ENCODE results near the gene ROBO4.

Gene ROBO4

GRCh38 chr11:124919898-124920297, 22.2 kb upstream of the ROBO4 start:
- no peaks in the 10 kb centered on the region for H3K9me3 ChIP-seq (ENCODE audit: control insufficient read depth, insufficient read depth, low read length)
- H3K36me3 ChIP-seq (ENCODE audit: control insufficient read depth, low read length), result no peaks in the 10 kb centered on the region
- H3K4me1 ChIP-seq (ENCODE audit: control insufficient read depth, low read length), result no peaks in the 10 kb centered on the region
- H3K79me2 ChIP-seq (ENCODE audit: control insufficient read depth, low read length), result no peaks in the 10 kb centered on the region
- no peaks in the 10 kb centered on the region for H4K20me1 ChIP-seq (ENCODE audit: control insufficient read depth, insufficient read depth, low read depth, low read length)
- H3K4me3 ChIP-seq (ENCODE audit: low read length), result no peak overlapping the region
- TF ChIP-seq EZH2phosphoT487 (IDR thresholded peaks at IDR 0.05; ENCODE audit: borderline replicate concordance, low read length) (no peak), CTCF (IDR thresholded peaks at IDR 0.05; ENCODE audit: low read depth, low read length, poor library complexity, severe bottlenecking) (no peak)
- no peak overlapping the region for H3K4me2 ChIP-seq (ENCODE audit: low read length)
- no peak overlapping the region for H3K27ac ChIP-seq (ENCODE audit: low read depth, low read length)
- no peaks in the 10 kb centered on the region for H3K9me2 ChIP-seq (replicated peaks; ENCODE audit: control insufficient read depth, low read length)
- peaks cover 3% of the 10 kb centered on the region; the same call in 1 of the 2 replicates for H3K27me3 ChIP-seq (ENCODE audit: control insufficient read depth, low read length)
- H3F3A ChIP-seq (ENCODE audit: control insufficient read depth, insufficient read depth), result no peaks in the 10 kb centered on the region

GRCh38 chr11:124918950-124919349, 21.3 kb upstream of the ROBO4 start, which contains the start of gene HEPN1:
Gene HEPN1 (plus strand): TSS chr11:124919250.
- Histone ChIP-seq H3K4me1 (ENCODE audit: control insufficient read depth, low read length) (no peaks in the 10 kb centered on the region), H3K27ac (ENCODE audit: low read depth, low read length) (no peak within 1 kb of the TSS), H3K36me3 (ENCODE audit: control insufficient read depth, low read length) (no peaks in the 10 kb centered on the region), H3K4me3 (ENCODE audit: low read length) (no peak within 1 kb of the TSS), H3F3A (ENCODE audit: control insufficient read depth, insufficient read depth) (no peaks in the 10 kb centered on the region), H4K20me1 (ENCODE audit: control insufficient read depth, insufficient read depth, low read depth, low read length) (no peaks in the 10 kb centered on the region), H3K9me3 (ENCODE audit: control insufficient read depth, insufficient read depth, low read length) (no peaks in the 10 kb centered on the region), H3K9me2 (replicated peaks; ENCODE audit: control insufficient read depth, low read length) (no peaks in the 10 kb centered on the region), H3K79me2 (ENCODE audit: control insufficient read depth, low read length) (no peaks in the 10 kb centered on the region), H3K27me3 (ENCODE audit: control insufficient read depth, low read length) (peaks cover 3% of the 10 kb centered on the region; the same call in 1 of the 2 replicates), H3K4me2 (ENCODE audit: low read length) (no peak within 1 kb of the TSS)
- TF ChIP-seq CTCF (IDR thresholded peaks at IDR 0.05; ENCODE audit: low read depth, low read length, poor library complexity, severe bottlenecking) (no peak), EZH2phosphoT487 (IDR thresholded peaks at IDR 0.05; ENCODE audit: borderline replicate concordance, low read length) (no peak)

GRCh38 chr11:124917115-124917637, 19.5 kb upstream of the ROBO4 start:
- Histone ChIP-seq H3K4me1 (ENCODE audit: control insufficient read depth, low read length) (no peaks in the 10 kb centered on the region), H3K4me3 (ENCODE audit: low read length) (no peak overlapping the region), H3F3A (ENCODE audit: control insufficient read depth, insufficient read depth) (no peaks in the 10 kb centered on the region), H3K27me3 (ENCODE audit: control insufficient read depth, low read length) (peaks cover 3% of the 10 kb centered on the region; the same call in 1 of the 2 replicates), H3K9me3 (ENCODE audit: control insufficient read depth, insufficient read depth, low read length) (no peaks in the 10 kb centered on the region), H3K4me2 (ENCODE audit: low read length) (no peak overlapping the region), H3K27ac (ENCODE audit: low read depth, low read length) (no peak overlapping the region), H3K9me2 (replicated peaks; ENCODE audit: control insufficient read depth, low read length) (no peaks in the 10 kb centered on the region), H3K36me3 (ENCODE audit: control insufficient read depth, low read length) (no peaks in the 10 kb centered on the region), H3K79me2 (ENCODE audit: control insufficient read depth, low read length) (no peaks in the 10 kb centered on the region), H4K20me1 (ENCODE audit: control insufficient read depth, insufficient read depth, low read depth, low read length) (no peaks in the 10 kb centered on the region)
- no peak for TF ChIP-seq EZH2phosphoT487 (IDR thresholded peaks at IDR 0.05; ENCODE audit: borderline replicate concordance, low read length)
- no peak for TF ChIP-seq CTCF (IDR thresholded peaks at IDR 0.05; ENCODE audit: low read depth, low read length, poor library complexity, severe bottlenecking)
